ENCODE measurements around the gene ZNF593OS.

- no peak for TF ChIP-seq POLR2A (IDR thresholded peaks at IDR 0.05)
- no peak for TF ChIP-seq CTCF (IDR thresholded peaks at IDR 0.05)
Measured at GRCh38 chr1:26129778-26130177, 41.9 kb downstream of the ZNF593OS start.

Data from uterus (tissue), 2 donors.